ENCODE data around the gene UBR1.
"Not testable (repeated sequence)": the region's sequence is repeated elsewhere in the genome, so short reads cannot be mapped to it uniquely, and the experiment has no call there.

The UBR1 gene

DNA sequence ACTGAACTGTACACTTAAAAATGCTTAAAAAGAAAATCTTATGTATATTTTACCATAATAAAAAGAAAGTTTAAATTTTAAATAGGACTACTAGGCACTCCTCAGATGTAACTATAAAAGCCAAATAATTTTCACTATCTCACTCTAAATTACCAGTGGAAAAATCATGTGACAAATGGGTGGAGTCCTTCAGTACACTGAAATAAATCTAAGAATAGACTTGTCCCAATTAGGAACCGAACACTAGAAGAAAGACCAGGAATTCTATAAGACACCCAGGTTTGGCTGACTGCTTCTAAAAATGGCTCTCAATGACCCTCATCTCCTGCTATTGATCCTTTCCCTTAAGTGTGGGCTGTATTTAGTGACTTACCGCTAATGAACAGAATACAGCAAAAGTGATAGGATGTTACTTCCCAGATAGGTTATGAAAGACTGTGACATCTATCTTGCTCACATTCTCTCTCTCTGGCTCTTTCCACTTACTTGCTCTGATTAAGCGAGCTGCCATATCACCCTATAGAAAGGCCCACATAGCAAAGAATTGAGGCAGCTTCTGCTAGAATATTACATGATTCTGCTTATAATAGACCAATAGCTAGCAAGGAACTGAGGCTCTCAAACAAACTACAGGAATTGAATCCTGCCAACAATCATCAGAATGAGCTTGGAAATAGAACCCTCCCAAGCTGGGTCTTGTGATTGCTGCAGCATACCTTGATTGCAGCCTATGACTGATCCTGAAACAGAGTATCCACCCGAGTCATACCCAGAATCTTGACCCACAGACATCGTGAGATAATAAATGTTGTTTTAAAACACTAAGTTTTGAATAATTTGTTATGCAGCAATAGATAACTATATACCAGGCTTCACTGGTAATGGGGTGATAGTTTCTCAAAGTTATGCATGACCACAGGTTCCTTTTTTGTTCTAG is 202.2 kb downstream of the UBR1 start:
- DNase-seq = no peak

DNA sequence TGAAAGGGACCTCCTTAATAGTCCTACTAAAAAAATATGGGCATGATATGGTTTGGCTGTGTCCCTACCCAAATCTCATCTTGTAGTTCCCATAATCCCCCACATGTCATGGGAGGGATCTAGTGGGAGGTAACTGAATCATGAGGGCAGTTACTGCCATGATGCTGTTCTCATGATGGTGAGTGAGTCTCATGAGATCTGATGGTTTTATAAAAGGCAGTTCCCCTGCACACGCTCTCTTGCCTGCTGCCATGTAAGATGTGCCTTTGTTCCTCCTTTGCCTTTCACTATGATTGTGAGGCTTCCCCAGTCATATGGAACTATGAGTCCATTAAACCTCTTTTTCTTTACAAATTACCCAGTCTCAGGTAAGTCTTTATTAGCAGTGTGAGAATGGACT is 211.9 kb downstream of the UBR1 start:
- not testable (repeated sequence) for DNase-seq

Measured in activated CD4-positive, alpha-beta T cell treated with anti-CD3 and anti-CD28 coated beads for 4 hours (primary cell).